HepG2 (cell line): ENCODE data around the gene MPV17L. TPM values are rescaled to one million over a fixed set of nuclear protein-coding genes. Genes with fewer than 3 reads are reported as not detected.

Experiments used
- AGO2 ChIP-seq: fragments of 200-400 bp; formaldehyde crosslinking; optimal IDR thresholded peaks from 2 replicates; pipeline ENCODE3; 2017; ENCODE audit warnings: mild to moderate bottlenecking, low read depth, low read length, moderate library complexity
- ASH2L ChIP-seq: fragments of 300-600, 200-600 bp; sonication (generic); IDR thresholded peaks from 2 replicates; pipeline ENCODE4 v1.7.0; 2017; ENCODE audit warnings: low read depth, mild to moderate bottlenecking, moderate library complexity, mixed read lengths, low read length; ENCODE audit not compliant: insufficient read length
- CERS6 ChIP-seq: sonication (generic); formaldehyde crosslinking; IDR thresholded peaks from 2 replicates; pipeline ENCODE4 v1.5.0; 2020; ENCODE audit warnings: missing genetic modification reagents
- E2F1 ChIP-seq: sonication (generic); formaldehyde crosslinking; IDR thresholded peaks from 2 replicates; pipeline ENCODE4 v1.5.0; 2020; ENCODE audit warnings: missing genetic modification reagents
- HMG20A ChIP-seq: IDR thresholded peaks from 2 replicates; pipeline ENCODE4 v1.6.1; 2016; ENCODE audit warnings: borderline replicate concordance
- HNF4A ChIP-seq: sonication (generic); formaldehyde crosslinking; IDR thresholded peaks from 2 replicates; pipeline ENCODE4 v1.4.0; 2020; ENCODE audit warnings: missing genetic modification reagents
- KLF15 ChIP-seq: sonication (generic); formaldehyde crosslinking; IDR thresholded peaks from 2 replicates; pipeline ENCODE4 v1.8.1; 2023; ENCODE audit warnings: borderline replicate concordance, mild to moderate bottlenecking, inconsistent platforms, missing genetic modification reagents, mixed read lengths
- NR2F1 ChIP-seq, 2 experiments: fragments of 450-650 bp in 1 of 2; formaldehyde crosslinking in 1 of 2; IDR thresholded peaks; 2 replicates each; pipeline versions ENCODE4 v1.5.0 to v1.6.1; 2016 to 2020; ENCODE audit warnings: mild to moderate bottlenecking in 1 of 2, missing compliant biosample characterization in 1 of 2, missing genetic modification reagents in 1 of 2, moderate library complexity in 1 of 2
- NR2F6 ChIP-seq, 2 experiments: IDR thresholded peaks; 2 replicates each; pipeline ENCODE4 v1.6.1; 2016; ENCODE audit warnings: antibody characterized with exemption in 1 of 2, mild to moderate bottlenecking in 1 of 2
- NR3C1 ChIP-seq: sonication (generic); formaldehyde crosslinking; IDR thresholded peaks from 2 replicates; pipeline ENCODE4 v1.4.0; 2020; ENCODE audit warnings: missing genetic modification reagents
- PRPF4 ChIP-seq: fragments of 200-400 bp; formaldehyde crosslinking; IDR thresholded peaks from 2 replicates; pipeline ENCODE4 v1.6.1; 2016; ENCODE audit warnings: low read length, low read depth; ENCODE audit not compliant: poor library complexity, severe bottlenecking
- SOX6 ChIP-seq, 2 experiments: fragments of 450-650 bp in 1 of 2; sonication (generic) in 1 of 2; formaldehyde crosslinking in 1 of 2; IDR thresholded peaks; 2 replicates each; pipeline versions ENCODE4 v1.4.0 to v1.6.1; 2017 to 2020; ENCODE audit warnings: antibody characterized with exemption in 1 of 2, mild to moderate bottlenecking in 1 of 2, missing genetic modification reagents in 1 of 2
- TBX3 ChIP-seq: fragments of 450-650 bp; IDR thresholded peaks from 2 replicates; pipeline ENCODE4 v1.6.1; 2017; ENCODE audit warnings: antibody characterized with exemption, mild to moderate bottlenecking, inconsistent platforms, borderline replicate concordance
- TEAD2 ChIP-seq: sonication (generic); formaldehyde crosslinking; IDR thresholded peaks from 2 replicates; pipeline ENCODE4 v1.9.0; 2021; ENCODE audit warnings: missing genetic modification reagents
- U2AF2 ChIP-seq: fragments of 200-400 bp; formaldehyde crosslinking; IDR thresholded peaks from 2 replicates; pipeline ENCODE4 v1.6.1; 2017; ENCODE audit warnings: low read depth, mild to moderate bottlenecking, low read length
- ZNF280B ChIP-seq: sonication (generic); formaldehyde crosslinking; IDR thresholded peaks from 2 replicates; pipeline ENCODE4 v1.5.0; 2020; ENCODE audit warnings: missing genetic modification reagents, mild to moderate bottlenecking, borderline replicate concordance
- ZNF317 ChIP-seq: sonication (generic); formaldehyde crosslinking; IDR thresholded peaks from 2 replicates; pipeline ENCODE4 v1.5.0; 2020; ENCODE audit warnings: mild to moderate bottlenecking, missing genetic modification reagents
- ZNF446 ChIP-seq: sonication (generic); formaldehyde crosslinking; IDR thresholded peaks from 2 replicates; pipeline ENCODE4 v1.5.0; 2020; ENCODE audit warnings: mild to moderate bottlenecking, missing genetic modification reagents
- ZNF460 ChIP-seq: sonication (generic); formaldehyde crosslinking; IDR thresholded peaks from 2 replicates; pipeline ENCODE4 v1.5.1; 2020; ENCODE audit warnings: missing genetic modification reagents, mild to moderate bottlenecking, borderline replicate concordance
- ZNF567 ChIP-seq: sonication (generic); formaldehyde crosslinking; IDR thresholded peaks from 2 replicates; pipeline ENCODE4 v1.8.1; 2023; ENCODE audit warnings: mild to moderate bottlenecking, missing genetic modification reagents, borderline replicate concordance
- ZNF749 ChIP-seq: sonication (generic); formaldehyde crosslinking; IDR thresholded peaks from 2 replicates; pipeline ENCODE4 v1.8.0; 2022; ENCODE audit warnings: mild to moderate bottlenecking, missing genetic modification reagents, moderate library complexity, borderline replicate concordance
- ZNF800 ChIP-seq: sonication (generic); formaldehyde crosslinking; IDR thresholded peaks from 2 replicates; pipeline ENCODE4 v1.4.0; 2020; ENCODE audit warnings: missing genetic modification reagents
- polyA plus RNA-seq, 8 experiments: library from polyadenylated mRNA; depleted of rRNA in 3 of 8; stranded (reverse) in 7 of 8; unstranded in 1 of 8; fragments of >200 nt; fragmentation: Illumina TruSeq in 4 of 8; extraction: Trizol in 4 of 8; gene quantifications; 2 replicates each; pipeline versions ENCODE4 v1.2.1 to v1.2.3, GENCODE V29; 2011 to 2016; ENCODE audit warnings: low read depth in 4 of 8, missing spikeins in 1 of 8, mixed read lengths in 1 of 8; ENCODE audit not compliant: insufficient read depth in 1 of 8
- total RNA-seq, 5 experiments: library from RNA; depleted of rRNA; stranded (reverse); fragments of >200 nt; fragmentation: Illumina TruSeq; extraction: Trizol; gene quantifications; 2 replicates each; pipeline ENCODE4 v1.2.3, GENCODE V29; 2016; ENCODE audit warnings: low read depth in 1 of 5
- TF ChIP-seq, protein P1 (sequence below): sonication (generic); formaldehyde crosslinking; conservative IDR thresholded peaks from 2 replicates; pipeline ENCODE4 v1.4.0; 2020; ENCODE audit warnings: missing genetic modification reagents

MPV17L gene
- total and polyA plus RNA-seq, 2 of the 13 experiments (the other 11 are each of a cell fraction or from before 2014, with no cell fraction given) = 34.7 to 63.8 TPM

DNA sequence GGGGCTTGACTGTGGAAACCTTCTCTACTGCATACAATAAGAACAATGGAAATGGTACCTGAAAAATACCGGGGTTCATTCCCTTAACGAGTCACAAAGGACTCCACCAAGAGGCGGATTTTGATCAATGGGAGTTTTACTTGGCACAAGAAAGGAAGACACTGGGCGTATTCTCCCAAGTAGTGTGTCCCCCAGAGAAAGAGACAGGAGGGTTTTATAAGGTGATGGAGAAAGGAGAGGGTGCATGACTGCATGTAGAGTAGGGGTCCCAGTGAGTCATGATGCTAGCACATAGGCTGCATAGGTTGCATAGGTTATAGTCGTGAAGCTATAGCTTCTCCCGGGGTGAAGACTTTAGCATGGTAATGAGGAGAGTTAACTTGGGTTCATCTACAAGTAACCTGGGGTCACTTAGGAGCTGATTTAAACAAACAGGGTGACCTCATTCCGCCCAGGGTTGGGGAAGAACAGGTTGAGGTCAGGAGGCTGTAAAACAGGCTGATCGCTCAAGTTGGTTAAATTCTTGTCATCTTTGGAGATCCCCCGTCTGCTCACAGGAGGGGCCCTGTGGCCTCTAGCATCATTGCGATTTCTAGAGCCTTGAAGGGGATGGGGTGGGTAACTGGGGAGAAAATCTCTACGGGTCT, 1.5 kb downstream of the MPV17L start (continued):
- TF ChIP-seq NR2F1 (CRISPR knock-in tag; IDR thresholded peaks at IDR 0.05) = no peak
- no peak for TF ChIP-seq E2F1 (CRISPR knock-in tag)
- TF ChIP-seq TEAD2 (CRISPR knock-in tag) = no peak
- TF ChIP-seq CERS6 (CRISPR knock-in tag) = no peak
- TF ChIP-seq PRPF4 = peak; percentile 28
- no peak for TF ChIP-seq ZNF446 (CRISPR knock-in tag)
- TF ChIP-seq ZNF800 = peak; percentile 16; the same call in 1 of the 2 replicates
- TF ChIP-seq TBX3 = no peak
- TF ChIP-seq, protein P1, sequence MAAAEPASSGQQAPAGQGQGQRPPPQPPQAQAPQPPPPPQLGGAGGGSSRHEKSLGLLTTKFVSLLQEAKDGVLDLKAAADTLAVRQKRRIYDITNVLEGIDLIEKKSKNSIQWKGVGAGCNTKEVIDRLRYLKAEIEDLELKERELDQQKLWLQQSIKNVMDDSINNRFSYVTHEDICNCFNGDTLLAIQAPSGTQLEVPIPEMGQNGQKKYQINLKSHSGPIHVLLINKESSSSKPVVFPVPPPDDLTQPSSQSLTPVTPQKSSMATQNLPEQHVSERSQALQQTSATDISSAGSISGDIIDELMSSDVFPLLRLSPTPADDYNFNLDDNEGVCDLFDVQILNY (CRISPR knock-in tag) = no peak
- no peak for TF ChIP-seq ZNF749 (CRISPR knock-in tag)
- no peak for TF ChIP-seq HMG20A (CRISPR knock-in tag)
- no peak; the same call in 1 of the 2 replicates for TF ChIP-seq HNF4A (CRISPR knock-in tag)
- no peak for TF ChIP-seq U2AF2
- no peak for TF ChIP-seq KLF15
- no peak for TF ChIP-seq ASH2L
- no peak for TF ChIP-seq ZNF280B
- TF ChIP-seq NR3C1 = no peak
- TF ChIP-seq ZNF460 (CRISPR knock-in tag) = no peak
- no peak for TF ChIP-seq NR2F6 (IDR thresholded peaks at IDR 0.05)
- no peak for TF ChIP-seq NR2F6 (CRISPR knock-in tag; IDR thresholded peaks at IDR 0.05)
- TF ChIP-seq SOX6 (IDR thresholded peaks at IDR 0.05) = no peak
- peak; percentile 19; the same call in 1 of the 2 replicates for TF ChIP-seq SOX6 (CRISPR knock-in tag; IDR thresholded peaks at IDR 0.05)
- no peak for TF ChIP-seq ZNF567 (CRISPR knock-in tag)
- TF ChIP-seq ZNF317 (CRISPR knock-in tag) = no peak
- TF ChIP-seq AGO2 = no peak
